WI38 (cell line): ENCODE results near the gene GAK.

Experiments
- H3K4me3 ChIP-seq: 2 replicates; pipeline ENCODE4 v1.5.1; 2011; ENCODE audit warnings: low read depth, mild to moderate bottlenecking, control low read depth, low read length
- CTCF ChIP-seq: IDR thresholded peaks from 2 replicates; pipeline ENCODE4 v1.5.1; 2012; ENCODE audit warnings: low read depth, mild to moderate bottlenecking, control low read depth, low read length

The GAK gene

GRCh38 chr4:858041-858481 lies 74.1 kb downstream of the GAK start:
- H3K4me3 ChIP-seq, result no peak overlapping the region
- no peak for TF ChIP-seq CTCF

- H3K4me3 ChIP-seq, result no peak overlapping the region
- no peak for TF ChIP-seq CTCF
Measured at GRCh38 chr4:857461-857860, 74.7 kb downstream of the GAK start.

GRCh38 chr4:856225-856901 lies 75.8 kb downstream of the GAK start:
- no peak overlapping the region for H3K4me3 ChIP-seq
- no peak for TF ChIP-seq CTCF

- no peak for TF ChIP-seq CTCF
- no peak overlapping the region for H3K4me3 ChIP-seq
Measured at GRCh38 chr4:855880-856224, 76.3 kb downstream of the GAK start.

- no peak for TF ChIP-seq CTCF
- no peak overlapping the region for H3K4me3 ChIP-seq
Measured at GRCh38 chr4:854356-854755, 77.8 kb downstream of the GAK start.

- TF ChIP-seq CTCF, result no peak
Measured at GRCh38 chr4:853416-853781, 78.7 kb downstream of the GAK start.

GRCh38 chr4:851701-852430 lies 80.2 kb downstream of the GAK start:
- no peak overlapping the region for H3K4me3 ChIP-seq
- no peak for TF ChIP-seq CTCF

More at GRCh38 chr4:853416-853781, 78.7 kb downstream of the GAK start:
- no peak overlapping the region for H3K4me3 ChIP-seq
